Measurements from ENCODE around the gene RFX3. TPM values are rescaled to one million over a fixed set of nuclear protein-coding genes. Genes with fewer than 3 reads are reported as not detected.

RFX3 gene
- total and polyA plus RNA-seq, 2 donors (not counting 1 experiment from before 2014, with no cell fraction given) = 2.8 to 3.1 TPM

GRCh38 chr9:3271157-3271556, 254.6 kb downstream of the RFX3 start:
- Histone ChIP-seq H3K9me3 (ENCODE audit: control insufficient read depth, insufficient read depth, low read depth, low read length) (no peaks in the 10 kb centered on the region), H3K4me3 (replicated peaks in 1 of 4; ENCODE audit: control extremely low read depth in 1 of 4, insufficient read depth in 1 of 4, low read depth in 3 of 4, low read length in 4 of 4) (no peak overlapping the region), H3K9ac (ENCODE audit: insufficient read depth, low read length) (no peak overlapping the region), H3K79me2 (ENCODE audit: control insufficient read depth, insufficient read depth, low read length) (no peaks in the 10 kb centered on the region), H2AFZ (ENCODE audit: low read length) (no peak overlapping the region), H3K36me3 (ENCODE audit: control insufficient read depth, insufficient read depth, low read length) (no peaks in the 10 kb centered on the region), H4K20me1 (ENCODE audit: control insufficient read depth, extremely low read depth, insufficient read depth, low read length) (no peaks in the 10 kb centered on the region), H3K27ac (ENCODE audit: insufficient read depth, low read length) (no peak overlapping the region), H3K4me1 (ENCODE audit: control insufficient read depth, extremely low read depth, insufficient read depth, low read length) (no peaks in the 10 kb centered on the region), H3K27me3 (ENCODE audit: control insufficient read depth, insufficient read depth, low read length) (no peaks in the 10 kb centered on the region), H3K4me2 (ENCODE audit: extremely low read depth, insufficient read depth, low read length) (no peak overlapping the region)
- TF ChIP-seq CTCF (conservative IDR thresholded peaks at IDR 0.05 in 1 of 2, IDR thresholded peaks at IDR 0.05 in 1 of 2; ENCODE audit: low read depth in 1 of 2, low read length in 2 of 2) = no peak
- no peak for TF ChIP-seq EZH2 (IDR thresholded peaks at IDR 0.05; ENCODE audit: low read length, missing control alignments)
- DNase-seq (ENCODE audit: low read depth in 2 of 2) = no peak

- H3K4me2 ChIP-seq (ENCODE audit: extremely low read depth, insufficient read depth, low read length) = no peak overlapping the region
- no peak overlapping the region for H3K27ac ChIP-seq (ENCODE audit: insufficient read depth, low read length)
- DNase-seq (ENCODE audit: low read depth in 2 of 2) = no peak
- H3K36me3 ChIP-seq (ENCODE audit: control insufficient read depth, insufficient read depth, low read length) = no peaks in the 10 kb centered on the region
- H2AFZ ChIP-seq (ENCODE audit: low read length) = no peak overlapping the region
- no peak overlapping the region for H3K4me3 ChIP-seq (replicated peaks in 1 of 4; ENCODE audit: control extremely low read depth in 1 of 4, insufficient read depth in 1 of 4, low read depth in 3 of 4, low read length in 4 of 4)
- H3K4me1 ChIP-seq (ENCODE audit: control insufficient read depth, extremely low read depth, insufficient read depth, low read length) = no peaks in the 10 kb centered on the region
- H3K9me3 ChIP-seq (ENCODE audit: control insufficient read depth, insufficient read depth, low read depth, low read length) = no peaks in the 10 kb centered on the region
- H3K9ac ChIP-seq (ENCODE audit: insufficient read depth, low read length) = no peak overlapping the region
- H3K27me3 ChIP-seq (ENCODE audit: control insufficient read depth, insufficient read depth, low read length) = no peaks in the 10 kb centered on the region
- H3K79me2 ChIP-seq (ENCODE audit: control insufficient read depth, insufficient read depth, low read length) = no peaks in the 10 kb centered on the region
- H4K20me1 ChIP-seq (ENCODE audit: control insufficient read depth, extremely low read depth, insufficient read depth, low read length) = no peaks in the 10 kb centered on the region
- no peak for TF ChIP-seq CTCF (conservative IDR thresholded peaks at IDR 0.05 in 1 of 2, IDR thresholded peaks at IDR 0.05 in 1 of 2; ENCODE audit: low read depth in 1 of 2, low read length in 2 of 2)
- no peak for TF ChIP-seq EZH2 (IDR thresholded peaks at IDR 0.05; ENCODE audit: low read length, missing control alignments)
Observed at GRCh38 chr9:3268223-3268622, 257.6 kb downstream of the RFX3 start.

GRCh38 chr9:3263698-3264097, 262.1 kb downstream of the RFX3 start:
- H3K9ac ChIP-seq (ENCODE audit: insufficient read depth, low read length) = no peak overlapping the region
- no peak overlapping the region for H3K4me3 ChIP-seq (replicated peaks in 1 of 4; ENCODE audit: control extremely low read depth in 1 of 4, insufficient read depth in 1 of 4, low read depth in 3 of 4, low read length in 4 of 4)
- H3K27ac ChIP-seq (ENCODE audit: insufficient read depth, low read length) = no peak overlapping the region
- H3K4me1 ChIP-seq (ENCODE audit: control insufficient read depth, extremely low read depth, insufficient read depth, low read length) = no peaks in the 10 kb centered on the region
- H3K36me3 ChIP-seq (ENCODE audit: control insufficient read depth, insufficient read depth, low read length) = no peaks in the 10 kb centered on the region
- DNase-seq (ENCODE audit: low read depth in 2 of 2) = no peak
- no peaks in the 10 kb centered on the region for H3K9me3 ChIP-seq (ENCODE audit: control insufficient read depth, insufficient read depth, low read depth, low read length)
- H4K20me1 ChIP-seq (ENCODE audit: control insufficient read depth, extremely low read depth, insufficient read depth, low read length) = no peaks in the 10 kb centered on the region
- H3K79me2 ChIP-seq (ENCODE audit: control insufficient read depth, insufficient read depth, low read length) = no peaks in the 10 kb centered on the region
- H3K4me2 ChIP-seq (ENCODE audit: extremely low read depth, insufficient read depth, low read length) = no peak overlapping the region
- no peak overlapping the region for H2AFZ ChIP-seq (ENCODE audit: low read length)
- no peaks in the 10 kb centered on the region for H3K27me3 ChIP-seq (ENCODE audit: control insufficient read depth, insufficient read depth, low read length)
- TF ChIP-seq EZH2 (IDR thresholded peaks at IDR 0.05; ENCODE audit: low read length, missing control alignments) = no peak
- no peak for TF ChIP-seq CTCF (conservative IDR thresholded peaks at IDR 0.05 in 1 of 2, IDR thresholded peaks at IDR 0.05 in 1 of 2; ENCODE audit: low read depth in 1 of 2, low read length in 2 of 2)
